WTC11 (cell line): ENCODE results near the gene CDX1.

Experiments
- JAZF1 ChIP-seq: fragments of 250-450 bp; sonication (Bioruptor Pico); IDR thresholded peaks from 2 replicates; pipeline ENCODE4 v1.9.0; 2021; ENCODE audit warnings: moderate library complexity, mild to moderate bottlenecking, inconsistent platforms
- JUN ChIP-seq: sonication (generic); formaldehyde crosslinking; IDR thresholded peaks from 2 replicates; pipeline ENCODE4 v1.8.0; 2023; ENCODE audit warnings: mild to moderate bottlenecking, missing genetic modification reagents
- MLX ChIP-seq: sonication (generic); formaldehyde crosslinking; IDR thresholded peaks from 2 replicates; pipeline ENCODE4 v1.8.1; 2023; ENCODE audit warnings: mild to moderate bottlenecking, missing genetic modification reagents, moderate library complexity
- TF ChIP-seq, protein P1 (sequence below): sonication (generic); formaldehyde crosslinking; IDR thresholded peaks from 2 replicates; pipeline ENCODE4 v1.8.0; 2022; ENCODE audit warnings: missing genetic modification reagents
- TF ChIP-seq, protein P2 (sequence below): fragments of 200-600 bp; IDR thresholded peaks from 2 replicates; pipeline ENCODE4 v1.8.0; 2022; ENCODE audit warnings: antibody characterized with exemption

DNA sequence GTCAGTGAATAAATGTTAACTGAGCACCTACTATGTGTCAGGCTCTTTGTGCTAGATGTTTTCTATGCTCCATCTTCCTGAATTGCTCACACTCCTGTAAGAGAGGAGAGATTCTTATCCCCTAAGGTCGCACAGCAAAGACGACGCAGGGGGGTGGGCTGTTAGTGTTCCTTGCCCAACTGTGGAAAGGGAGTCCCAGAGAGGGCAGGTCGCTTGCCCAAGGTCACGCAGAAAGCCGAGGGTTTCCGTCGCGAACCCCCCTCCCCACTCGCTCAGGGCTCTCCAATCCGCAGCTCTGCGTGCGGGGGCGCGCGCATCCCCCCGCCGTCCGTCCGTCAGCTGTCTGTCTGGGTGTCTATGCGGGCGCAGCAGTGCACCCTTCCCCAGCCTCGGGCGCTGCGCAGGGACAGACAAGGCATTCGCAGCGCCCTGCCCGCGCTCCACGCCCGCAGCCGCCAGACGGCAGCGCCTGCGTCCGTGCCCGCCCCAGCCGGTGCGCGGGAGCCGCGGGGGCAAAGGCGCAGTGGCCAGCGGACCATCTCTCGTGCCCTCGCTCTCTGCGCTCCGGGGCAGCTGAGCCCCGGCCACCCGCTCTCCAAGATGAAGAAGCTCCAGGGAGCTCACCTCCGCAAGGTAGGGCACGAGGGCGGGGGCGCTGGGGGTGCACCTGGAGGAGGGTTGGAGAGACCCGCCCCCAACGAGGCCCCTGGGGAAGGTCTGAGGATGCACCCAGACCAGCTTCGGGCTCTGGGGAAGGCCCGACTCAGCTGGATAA, 23.3 kb downstream of the CDX1 start, which contains the start of gene SLC6A7:
- TF ChIP-seq, protein P1, sequence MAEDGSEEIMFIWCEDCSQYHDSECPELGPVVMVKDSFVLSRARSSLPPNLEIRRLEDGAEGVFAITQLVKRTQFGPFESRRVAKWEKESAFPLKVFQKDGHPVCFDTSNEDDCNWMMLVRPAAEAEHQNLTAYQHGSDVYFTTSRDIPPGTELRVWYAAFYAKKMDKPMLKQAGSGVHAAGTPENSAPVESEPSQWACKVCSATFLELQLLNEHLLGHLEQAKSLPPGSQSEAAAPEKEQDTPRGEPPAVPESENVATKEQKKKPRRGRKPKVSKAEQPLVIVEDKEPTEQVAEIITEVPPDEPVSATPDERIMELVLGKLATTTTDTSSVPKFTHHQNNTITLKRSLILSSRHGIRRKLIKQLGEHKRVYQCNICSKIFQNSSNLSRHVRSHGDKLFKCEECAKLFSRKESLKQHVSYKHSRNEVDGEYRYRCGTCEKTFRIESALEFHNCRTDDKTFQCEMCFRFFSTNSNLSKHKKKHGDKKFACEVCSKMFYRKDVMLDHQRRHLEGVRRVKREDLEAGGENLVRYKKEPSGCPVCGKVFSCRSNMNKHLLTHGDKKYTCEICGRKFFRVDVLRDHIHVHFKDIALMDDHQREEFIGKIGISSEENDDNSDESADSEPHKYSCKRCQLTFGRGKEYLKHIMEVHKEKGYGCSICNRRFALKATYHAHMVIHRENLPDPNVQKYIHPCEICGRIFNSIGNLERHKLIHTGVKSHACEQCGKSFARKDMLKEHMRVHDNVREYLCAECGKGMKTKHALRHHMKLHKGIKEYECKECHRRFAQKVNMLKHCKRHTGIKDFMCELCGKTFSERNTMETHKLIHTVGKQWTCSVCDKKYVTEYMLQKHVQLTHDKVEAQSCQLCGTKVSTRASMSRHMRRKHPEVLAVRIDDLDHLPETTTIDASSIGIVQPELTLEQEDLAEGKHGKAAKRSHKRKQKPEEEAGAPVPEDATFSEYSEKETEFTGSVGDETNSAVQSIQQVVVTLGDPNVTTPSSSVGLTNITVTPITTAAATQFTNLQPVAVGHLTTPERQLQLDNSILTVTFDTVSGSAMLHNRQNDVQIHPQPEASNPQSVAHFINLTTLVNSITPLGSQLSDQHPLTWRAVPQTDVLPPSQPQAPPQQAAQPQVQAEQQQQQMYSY (CRISPR knock-in tag): no peak
- TF ChIP-seq, protein P2, sequence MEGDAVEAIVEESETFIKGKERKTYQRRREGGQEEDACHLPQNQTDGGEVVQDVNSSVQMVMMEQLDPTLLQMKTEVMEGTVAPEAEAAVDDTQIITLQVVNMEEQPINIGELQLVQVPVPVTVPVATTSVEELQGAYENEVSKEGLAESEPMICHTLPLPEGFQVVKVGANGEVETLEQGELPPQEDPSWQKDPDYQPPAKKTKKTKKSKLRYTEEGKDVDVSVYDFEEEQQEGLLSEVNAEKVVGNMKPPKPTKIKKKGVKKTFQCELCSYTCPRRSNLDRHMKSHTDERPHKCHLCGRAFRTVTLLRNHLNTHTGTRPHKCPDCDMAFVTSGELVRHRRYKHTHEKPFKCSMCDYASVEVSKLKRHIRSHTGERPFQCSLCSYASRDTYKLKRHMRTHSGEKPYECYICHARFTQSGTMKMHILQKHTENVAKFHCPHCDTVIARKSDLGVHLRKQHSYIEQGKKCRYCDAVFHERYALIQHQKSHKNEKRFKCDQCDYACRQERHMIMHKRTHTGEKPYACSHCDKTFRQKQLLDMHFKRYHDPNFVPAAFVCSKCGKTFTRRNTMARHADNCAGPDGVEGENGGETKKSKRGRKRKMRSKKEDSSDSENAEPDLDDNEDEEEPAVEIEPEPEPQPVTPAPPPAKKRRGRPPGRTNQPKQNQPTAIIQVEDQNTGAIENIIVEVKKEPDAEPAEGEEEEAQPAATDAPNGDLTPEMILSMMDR: no peak
- no peak for TF ChIP-seq MLX (CRISPR knock-in tag)
- TF ChIP-seq JUN (CRISPR knock-in tag): no peak
- no peak for TF ChIP-seq JAZF1
